ENCODE measurements around the gene INO80C.

The INO80C gene

GRCh38 chr18:35497370-35498197 is at the start of gene INO80C:
Gene INO80C (minus strand): TSS chr18:35497960. CDS start chr18:35497874, 86 bp downstream.
- H3K4me3 ChIP-seq (replicated peaks; ENCODE audit: low read depth, low read length): peak within 1 kb of the TSS; percentile 60
- DNase-seq (ENCODE audit: extremely low read depth, low read depth): peak; percentile 82
- no peak for TF ChIP-seq CTCF (IDR thresholded peaks at IDR 0.05; ENCODE audit: low read depth, low read length, missing control alignments)

- no peak for TF ChIP-seq CTCF (IDR thresholded peaks at IDR 0.05; ENCODE audit: low read depth, low read length, missing control alignments)
- H3K4me3 ChIP-seq (replicated peaks; ENCODE audit: low read depth, low read length): no peak overlapping the region
- DNase-seq (ENCODE audit: extremely low read depth, low read depth): no peak
Observed at GRCh38 chr18:35547008-35547605, 49.3 kb upstream of the INO80C start.

GRCh38 chr18:35542356-35542755 is 44.6 kb upstream of the INO80C start:
- no peak for DNase-seq (ENCODE audit: extremely low read depth, low read depth)
- no peak overlapping the region for H3K4me3 ChIP-seq (replicated peaks; ENCODE audit: low read depth, low read length)
- no peak for TF ChIP-seq CTCF (IDR thresholded peaks at IDR 0.05; ENCODE audit: low read depth, low read length, missing control alignments)

GRCh38 chr18:35535297-35535696 is 37.5 kb upstream of the INO80C start:
- no peak for TF ChIP-seq CTCF (IDR thresholded peaks at IDR 0.05; ENCODE audit: low read depth, low read length, missing control alignments)
- no peak overlapping the region for H3K4me3 ChIP-seq (replicated peaks; ENCODE audit: low read depth, low read length)
- DNase-seq (ENCODE audit: extremely low read depth, low read depth): no peak

- DNase-seq (ENCODE audit: extremely low read depth, low read depth): no peak
- TF ChIP-seq CTCF (IDR thresholded peaks at IDR 0.05; ENCODE audit: low read depth, low read length, missing control alignments): no peak
- H3K4me3 ChIP-seq (replicated peaks; ENCODE audit: low read depth, low read length): no peak overlapping the region
Observed at GRCh38 chr18:35533916-35534405, 36.2 kb upstream of the INO80C start.

GRCh38 chr18:35528749-35529274 is 31.1 kb upstream of the INO80C start:
- TF ChIP-seq CTCF (IDR thresholded peaks at IDR 0.05; ENCODE audit: low read depth, low read length, missing control alignments): no peak
- DNase-seq (ENCODE audit: extremely low read depth, low read depth): no peak

More at GRCh38 chr18:35528749-35529274, 31.1 kb upstream of the INO80C start:
- H3K4me3 ChIP-seq (replicated peaks; ENCODE audit: low read depth, low read length): no peak overlapping the region
